Measurements from ENCODE around the gene GLE1. TPM values are rescaled to one million over a fixed set of nuclear protein-coding genes. Genes with fewer than 3 reads are reported as not detected.

GLE1 gene
- total RNA-seq, 4 donors from 2014 or later = 21.4 to 31.2 (median 24.4) TPM

DNA sequence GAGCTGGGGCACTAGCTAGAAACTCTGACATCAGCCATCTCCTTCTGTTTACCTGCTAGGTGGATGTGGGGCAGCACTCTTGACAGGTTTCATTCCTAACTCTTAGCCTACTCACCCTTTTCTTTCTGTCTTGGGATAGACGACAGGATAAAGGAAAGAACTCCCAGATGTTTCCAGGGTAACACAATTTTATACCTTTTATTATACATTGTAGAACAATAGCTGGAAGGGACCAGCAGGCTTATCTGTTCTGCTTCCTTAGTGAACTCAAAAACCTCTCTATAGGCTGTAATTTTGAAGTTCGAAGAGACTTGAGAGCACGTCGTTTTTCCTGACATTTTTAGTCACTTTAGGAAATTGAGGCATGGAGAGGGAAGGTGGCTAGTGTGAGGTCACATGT lies 61.1 kb downstream of the GLE1 start:
- intact Hi-C loops (cut with DNase I) = no loop called here
- peaks cover 14 to 67% (median 15%) of the 10 kb centered on the region in 3 donors for H3K36me3 ChIP-seq
- H3K4me1 ChIP-seq = peaks cover 0 to 24% (median 0%) of the 10 kb centered on the region in 3 donors
- no peak overlapping the region for H3K4me3 ChIP-seq
- WGBS, 2 donors = 65 to 79% methylated on average over 4 of the region's 4 CpGs
- H3K27me3 ChIP-seq = no peaks in the 10 kb centered on the region
- H3K27ac ChIP-seq = peak overlapping the region in 2 of 4 donors; percentile 7 to 9
- H3K9me3 ChIP-seq = no peaks in the 10 kb centered on the region
- TF ChIP-seq, protein P1, sequence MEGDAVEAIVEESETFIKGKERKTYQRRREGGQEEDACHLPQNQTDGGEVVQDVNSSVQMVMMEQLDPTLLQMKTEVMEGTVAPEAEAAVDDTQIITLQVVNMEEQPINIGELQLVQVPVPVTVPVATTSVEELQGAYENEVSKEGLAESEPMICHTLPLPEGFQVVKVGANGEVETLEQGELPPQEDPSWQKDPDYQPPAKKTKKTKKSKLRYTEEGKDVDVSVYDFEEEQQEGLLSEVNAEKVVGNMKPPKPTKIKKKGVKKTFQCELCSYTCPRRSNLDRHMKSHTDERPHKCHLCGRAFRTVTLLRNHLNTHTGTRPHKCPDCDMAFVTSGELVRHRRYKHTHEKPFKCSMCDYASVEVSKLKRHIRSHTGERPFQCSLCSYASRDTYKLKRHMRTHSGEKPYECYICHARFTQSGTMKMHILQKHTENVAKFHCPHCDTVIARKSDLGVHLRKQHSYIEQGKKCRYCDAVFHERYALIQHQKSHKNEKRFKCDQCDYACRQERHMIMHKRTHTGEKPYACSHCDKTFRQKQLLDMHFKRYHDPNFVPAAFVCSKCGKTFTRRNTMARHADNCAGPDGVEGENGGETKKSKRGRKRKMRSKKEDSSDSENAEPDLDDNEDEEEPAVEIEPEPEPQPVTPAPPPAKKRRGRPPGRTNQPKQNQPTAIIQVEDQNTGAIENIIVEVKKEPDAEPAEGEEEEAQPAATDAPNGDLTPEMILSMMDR (IDR thresholded peaks at IDR 0.05) = no peak
- no peak for TF ChIP-seq POLR2A (IDR thresholded peaks at IDR 0.05)
- DNase-seq = no peak

DNA sequence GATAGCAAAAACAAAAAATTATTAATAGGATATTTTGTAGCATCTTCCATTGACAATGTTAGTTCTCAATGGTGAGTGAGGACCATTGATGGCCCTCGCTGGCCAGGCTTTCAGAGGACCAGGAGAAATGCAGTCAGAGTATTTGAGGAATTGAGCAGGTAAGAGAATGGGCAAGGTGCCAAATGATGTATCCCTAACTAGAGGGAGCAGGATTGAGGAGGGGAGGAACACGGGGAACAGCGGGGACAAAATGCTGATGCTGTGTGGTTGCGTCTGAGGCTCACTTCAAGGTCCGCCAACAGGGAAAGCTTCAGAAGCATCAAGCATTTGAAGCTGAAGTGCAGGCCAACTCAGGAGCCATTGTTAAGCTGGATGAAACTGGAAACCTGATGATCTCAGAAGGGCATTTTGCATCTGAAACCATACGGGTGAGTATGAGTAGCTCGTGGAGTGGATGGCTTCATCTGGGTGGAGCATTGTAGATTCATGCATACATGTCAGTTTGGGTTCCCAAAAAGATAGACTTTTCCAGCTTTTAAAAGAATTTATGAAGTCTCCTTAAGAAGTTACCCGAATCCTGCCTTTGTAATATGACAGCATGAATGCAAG lies 64.1 kb downstream of the GLE1 start:
- intact Hi-C loops (cut with DNase I) = no loop called here

DNA sequence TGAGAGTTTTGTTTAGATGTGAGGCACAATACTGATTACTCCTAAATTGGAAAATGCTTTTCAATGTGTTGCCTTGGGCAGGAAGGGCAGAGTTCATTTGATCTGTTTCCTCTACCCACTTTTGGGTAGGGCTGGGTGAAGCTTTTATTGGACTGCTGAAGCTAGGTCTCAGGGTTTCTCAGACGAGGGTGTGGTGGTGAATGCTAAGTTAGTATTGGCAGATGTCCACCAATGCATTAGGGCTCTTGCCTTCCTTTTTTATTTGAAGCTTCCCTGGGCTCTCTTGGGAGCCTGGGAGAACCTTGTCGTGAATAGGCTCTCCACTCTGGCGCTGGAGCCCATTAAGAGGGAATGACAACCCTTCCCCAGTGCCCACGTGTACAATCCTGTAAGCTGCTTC lies 71.0 kb downstream of the GLE1 start:
- 48 to 50% methylated on average over 1 to 4 of the region's 4 CpGs for WGBS, 2 donors
- Histone ChIP-seq H3K27ac (peak overlapping the region; percentile 15 to 47 (median 32)), H3K36me3 (peaks cover 12 to 100% (median 54%) of the 10 kb centered on the region in 3 donors), H3K4me1 (peaks cover 0 to 20% (median 12%) of the 10 kb centered on the region in 3 donors), H3K4me3 (no peak overlapping the region), H3K9me3 (no peaks in the 10 kb centered on the region), H3K27me3 (no peaks in the 10 kb centered on the region)
- intact Hi-C loops (cut with DNase I) = no loop called here
- TF ChIP-seq POLR2A (IDR thresholded peaks at IDR 0.05) = no peak
- TF ChIP-seq, protein P1 (IDR thresholded peaks at IDR 0.05) = no peak
- no peak for DNase-seq

More for the DNA sequence above, 64.1 kb downstream of the GLE1 start:
- H3K4me1 ChIP-seq = peaks cover 0 to 21% (median 0%) of the 10 kb centered on the region in 3 donors
- H3K27me3 ChIP-seq = no peaks in the 10 kb centered on the region
- WGBS, 2 donors = 74 to 76% methylated on average over 8 of the region's 8 CpGs
- no peak overlapping the region for H3K4me3 ChIP-seq
- H3K27ac ChIP-seq = no peak overlapping the region
- peaks cover 6 to 80% (median 15%) of the 10 kb centered on the region in 3 donors for H3K36me3 ChIP-seq
- DNase-seq = no peak
- TF ChIP-seq, protein P1 (IDR thresholded peaks at IDR 0.05) = no peak
- TF ChIP-seq POLR2A (IDR thresholded peaks at IDR 0.05) = no peak
- H3K9me3 ChIP-seq = no peaks in the 10 kb centered on the region

DNA sequence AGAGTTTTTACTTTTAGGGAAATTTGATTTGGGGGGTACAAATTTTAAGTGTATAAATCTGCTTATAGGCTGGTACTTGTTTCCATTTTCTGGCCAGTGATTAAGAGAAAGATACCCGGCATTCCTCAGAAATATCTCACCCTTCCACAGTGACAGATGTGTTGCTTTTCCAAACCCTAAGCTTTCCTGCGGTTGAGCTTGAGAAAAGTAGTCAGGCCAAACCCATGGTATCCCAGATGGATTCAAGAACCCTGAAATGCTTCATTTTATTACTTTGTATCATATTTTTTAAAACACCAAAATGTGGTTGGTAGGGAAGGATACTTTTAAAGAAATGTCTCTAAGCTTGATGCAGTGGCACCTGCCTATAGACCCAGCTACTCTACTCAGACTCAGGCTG lies 71.4 kb downstream of the GLE1 start:
- Histone ChIP-seq H3K36me3 (peaks cover 16 to 100% (median 58%) of the 10 kb centered on the region in 3 donors), H3K4me1 (peaks cover 0 to 20% (median 12%) of the 10 kb centered on the region in 3 donors), H3K9me3 (no peaks in the 10 kb centered on the region), H3K27me3 (no peaks in the 10 kb centered on the region), H3K27ac (peak overlapping the region; percentile 15 to 47 (median 32)), H3K4me3 (no peak overlapping the region)
- intact Hi-C loops (cut with DNase I) = no loop called here
- TF ChIP-seq POLR2A (IDR thresholded peaks at IDR 0.05) = no peak
- TF ChIP-seq, protein P1 (IDR thresholded peaks at IDR 0.05) = no peak
- 88 to 100% methylated on average over 2 of the region's 2 CpGs for WGBS, 2 donors
- DNase-seq = no peak

DNA sequence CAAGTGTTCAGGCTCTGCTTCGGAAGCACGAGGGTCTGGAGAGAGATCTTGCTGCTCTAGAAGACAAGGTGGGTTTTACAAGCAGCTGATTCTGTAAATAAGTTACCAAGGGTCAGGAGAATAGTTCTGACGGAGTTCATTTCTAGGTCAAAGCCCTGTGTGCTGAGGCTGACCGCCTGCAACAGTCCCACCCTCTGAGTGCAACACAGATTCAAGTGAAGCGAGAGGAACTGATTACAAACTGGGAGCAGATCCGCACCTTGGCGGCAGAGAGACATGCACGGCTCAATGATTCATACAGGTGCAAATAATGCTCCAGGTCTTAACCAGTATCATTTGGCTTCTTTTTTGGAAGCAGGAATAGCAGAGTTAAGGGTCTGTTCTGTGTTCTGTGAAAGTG lies 72.7 kb downstream of the GLE1 start:
- H3K27ac ChIP-seq = no peak overlapping the region
- TF ChIP-seq, protein P1 (IDR thresholded peaks at IDR 0.05) = no peak
- TF ChIP-seq POLR2A (IDR thresholded peaks at IDR 0.05) = no peak
- peaks cover 18 to 100% (median 71%) of the 10 kb centered on the region in 3 donors for H3K36me3 ChIP-seq
- no peaks in the 10 kb centered on the region for H3K9me3 ChIP-seq
- no peak overlapping the region for H3K4me3 ChIP-seq
- no peaks in the 10 kb centered on the region for H3K27me3 ChIP-seq
- peaks cover 0 to 20% (median 12%) of the 10 kb centered on the region in 3 donors for H3K4me1 ChIP-seq
- no peak for DNase-seq
- WGBS, 2 donors = 88 to 94% methylated on average over 8 of the region's 8 CpGs
- intact Hi-C loops (cut with DNase I) = no loop called here

Measured in esophagus squamous epithelium (tissue), 5 donors.